GM08714 (cell line): ENCODE measurements around the gene MAP4K2.
A peak's percentile ranks its signal among the peaks of the same experiment; 100 is the strongest.

Source experiments
- H3K4me3 ChIP-seq: fragments of 200-500 bp; sonication (Bioruptor generic); 2 replicates; pipeline ENCODE4 v1.5.1; 2014; ENCODE audit warnings: mild to moderate bottlenecking, low read length, inconsistent platforms
- ZNF274 ChIP-seq: IDR thresholded peaks from 2 replicates; pipeline ENCODE4 v1.6.1; 2012; ENCODE audit warnings: mild to moderate bottlenecking, low read depth, low read length

Gene MAP4K2

GRCh38 chr11:64754919-64755662 is 47.9 kb downstream of the MAP4K2 start:
- TF ChIP-seq ZNF274: no peak

GRCh38 chr11:64754124-64754918 is 48.7 kb downstream of the MAP4K2 start:
- H3K4me3 ChIP-seq: no peak overlapping the region
- no peak for TF ChIP-seq ZNF274

More at GRCh38 chr11:64754919-64755662, 47.9 kb downstream of the MAP4K2 start:
- H3K4me3 ChIP-seq: no peak overlapping the region

DNA sequence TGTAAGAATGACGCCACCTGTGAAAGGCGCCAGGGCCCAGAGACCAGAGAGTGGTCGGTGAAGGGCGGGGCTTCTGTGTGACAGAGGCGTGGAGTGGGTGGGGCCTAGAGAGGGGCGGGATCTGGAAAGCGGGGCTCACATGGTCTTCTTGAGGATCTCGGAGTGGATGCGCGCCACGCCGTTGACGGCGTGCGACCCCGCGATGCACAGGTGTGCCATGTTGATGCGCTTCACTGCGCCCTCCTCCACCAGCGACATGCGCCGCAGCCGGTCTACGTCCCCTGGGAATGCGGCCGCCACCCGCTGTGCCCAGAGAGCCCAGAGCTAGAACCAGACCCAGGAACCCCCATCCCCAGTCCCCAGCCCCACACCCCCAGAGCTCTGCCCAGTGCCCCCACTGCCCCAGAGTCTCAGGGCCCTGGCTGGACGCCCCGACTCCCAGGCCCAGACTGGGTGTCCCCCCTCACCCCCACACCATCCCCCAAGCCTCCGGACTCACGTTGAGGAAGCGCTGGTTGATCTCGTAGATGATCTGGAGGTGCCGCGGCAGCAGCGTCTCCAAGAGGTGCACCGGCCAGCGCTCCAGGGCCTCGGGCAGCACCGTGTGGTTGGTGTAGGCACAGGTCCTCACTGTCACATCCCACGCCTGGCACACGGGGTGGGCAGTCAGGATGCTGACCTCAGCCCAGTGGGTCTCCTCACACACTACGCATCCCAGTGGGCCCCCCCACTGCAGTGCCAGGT is 49.5 kb downstream of the MAP4K2 start:
- H3K4me3 ChIP-seq: no peak overlapping the region

GRCh38 chr11:64753019-64753379 is 50.0 kb downstream of the MAP4K2 start:
- H3K4me3 ChIP-seq: no peak overlapping the region
- no peak for TF ChIP-seq ZNF274

More for the DNA sequence above, 49.5 kb downstream of the MAP4K2 start:
- no peak for TF ChIP-seq ZNF274

GRCh38 chr11:64752175-64752970 is 50.6 kb downstream of the MAP4K2 start:
- H3K4me3 ChIP-seq: no peak overlapping the region
- TF ChIP-seq ZNF274: no peak

DNA sequence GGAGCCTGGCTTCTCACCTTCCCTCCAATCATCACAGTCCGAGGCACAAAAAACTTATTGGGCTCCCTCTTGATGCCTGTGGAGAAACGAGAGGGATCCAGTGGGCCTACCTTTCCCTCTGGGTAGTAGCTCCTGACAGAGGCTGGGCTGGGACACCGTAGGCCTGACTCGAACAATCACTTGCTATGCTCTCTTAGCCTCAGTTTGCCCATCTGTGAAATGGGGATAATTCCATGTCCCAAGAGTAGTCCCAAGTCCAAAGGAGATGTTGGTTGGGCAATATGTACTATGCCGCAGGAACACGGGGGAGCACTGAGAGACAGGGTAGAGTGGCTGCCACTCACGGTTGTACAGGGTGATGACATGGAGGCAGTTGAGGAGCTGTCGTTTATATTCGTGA is 51.4 kb downstream of the MAP4K2 start:
- no peak for TF ChIP-seq ZNF274
- no peak overlapping the region for H3K4me3 ChIP-seq

DNA sequence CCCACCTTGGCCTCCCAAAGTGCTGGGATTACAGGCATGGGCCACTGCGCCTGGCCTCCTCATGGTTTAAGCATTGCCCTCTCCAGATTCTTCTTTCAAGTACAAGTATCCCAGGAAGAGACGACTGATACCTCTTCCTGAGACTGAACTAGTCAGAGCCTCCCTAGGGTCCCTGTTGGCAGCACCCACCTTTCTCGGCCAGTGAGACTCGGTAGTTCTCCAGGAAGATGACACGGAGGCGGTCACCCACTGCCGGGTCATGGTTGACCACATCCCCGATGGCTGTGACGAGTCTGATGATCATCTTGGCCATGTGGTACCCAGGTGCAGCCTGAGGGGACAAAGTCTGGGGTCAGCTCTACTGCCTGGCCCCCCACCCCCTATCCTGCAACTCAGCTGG is 51.9 kb downstream of the MAP4K2 start:
- TF ChIP-seq ZNF274: no peak
- H3K4me3 ChIP-seq: no peak overlapping the region

DNA sequence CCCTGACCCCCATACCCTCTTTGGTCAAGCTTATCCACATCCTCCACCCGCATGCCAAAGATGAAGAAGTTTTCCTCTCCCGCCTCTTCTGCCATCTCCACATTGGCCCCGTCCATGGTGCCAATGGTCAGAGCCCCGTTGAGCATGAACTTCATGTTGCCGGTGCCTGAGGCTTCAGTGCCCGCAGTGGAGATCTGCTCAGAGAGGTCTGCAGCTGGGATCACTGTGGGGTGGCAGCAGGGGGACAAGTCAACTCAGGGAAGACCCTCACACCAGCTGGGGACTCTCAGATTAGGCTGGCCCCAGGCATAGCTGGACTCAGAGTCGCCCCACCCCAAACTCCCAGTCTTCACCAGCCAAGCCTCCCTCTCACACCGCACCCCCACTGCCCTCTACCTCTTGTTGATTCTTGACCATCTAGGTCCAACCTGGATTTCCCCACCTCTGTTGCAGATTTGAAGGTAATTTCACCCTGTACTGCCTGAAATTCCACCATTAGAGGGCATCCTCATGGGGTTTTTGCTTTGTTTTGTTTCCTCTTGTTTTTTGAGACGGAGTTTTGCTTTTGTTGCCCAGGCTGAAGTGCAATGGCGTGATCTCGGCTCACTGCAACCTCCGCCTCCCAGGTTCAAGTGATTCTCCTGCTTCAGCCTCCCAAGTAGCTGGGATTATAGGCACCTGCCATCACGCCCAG is 52.5 kb downstream of the MAP4K2 start:
- TF ChIP-seq ZNF274: no peak
- H3K4me3 ChIP-seq: no peak overlapping the region

DNA sequence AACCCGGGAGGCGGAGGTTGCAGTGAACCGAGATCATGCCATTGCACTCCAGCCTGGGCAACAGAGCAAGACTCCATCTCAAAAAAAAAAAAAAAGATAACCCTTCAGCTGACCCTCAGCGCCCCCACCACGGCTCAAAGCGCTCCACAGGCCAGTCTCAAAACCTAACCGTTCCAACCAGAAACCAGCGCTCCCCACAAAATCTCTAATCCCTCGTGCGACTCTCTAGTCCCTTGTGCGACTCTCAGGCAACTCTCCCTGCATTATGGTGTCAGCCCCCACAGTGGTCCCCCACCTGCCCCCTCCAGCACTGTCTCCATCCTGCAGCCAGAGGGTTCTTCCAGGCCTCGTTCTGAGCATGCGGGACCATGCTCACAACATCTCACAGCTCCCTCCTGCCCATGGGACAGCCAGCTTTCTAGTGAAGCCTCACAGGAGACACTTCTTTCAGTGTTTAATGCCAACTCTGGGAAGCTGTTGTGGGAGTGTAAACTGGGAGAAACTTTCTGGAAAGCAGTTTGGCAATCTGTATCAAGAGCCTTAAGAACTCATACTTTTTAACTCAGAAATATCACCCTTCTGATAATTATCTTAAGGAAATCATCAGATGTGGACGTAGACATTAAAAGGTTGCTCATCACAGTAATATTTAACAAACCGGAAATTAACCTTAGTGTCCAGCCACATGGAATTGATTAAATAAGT is 54.9 kb downstream of the MAP4K2 start:
- no peak for TF ChIP-seq ZNF274
- no peak overlapping the region for H3K4me3 ChIP-seq

GRCh38 chr11:64746486-64746885 is 56.5 kb downstream of the MAP4K2 start:
- no peak for TF ChIP-seq ZNF274
- H3K4me3 ChIP-seq: no peak overlapping the region

- no peak for TF ChIP-seq ZNF274
- peak overlapping the region; percentile 34; the same call in 1 of the 2 replicates for H3K4me3 ChIP-seq
Observed at GRCh38 chr11:64745521-64746328, 57.3 kb downstream of the MAP4K2 start.

DNA sequence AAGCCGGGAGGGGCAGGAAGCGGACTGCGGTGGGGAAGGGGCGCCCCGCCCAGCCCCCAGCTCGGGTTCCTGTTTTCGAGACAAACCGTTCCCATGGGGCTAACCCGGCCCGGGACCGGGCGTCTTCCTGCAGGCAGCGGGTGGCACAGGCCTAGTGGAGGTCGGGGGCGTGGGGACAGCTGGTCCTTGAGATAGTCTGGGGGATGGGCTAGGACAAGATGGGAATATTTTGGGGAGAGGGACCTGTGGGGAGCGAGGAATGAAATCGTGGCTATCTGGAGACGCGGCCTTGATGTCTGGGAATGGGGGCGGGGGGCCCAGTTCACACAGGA is 57.9 kb downstream of the MAP4K2 start:
- no peak for TF ChIP-seq ZNF274
- H3K4me3 ChIP-seq: peak overlapping the region; percentile 34; the same call in 1 of the 2 replicates
